GM21529 (cell line): Measurements from ENCODE around the gene TJP3.

Experiments
- ATAC-seq: cut with Tn5 transposase; IDR thresholded peaks from one replicate; pipeline ENCODE4 v1.9.1; 2021; ENCODE audit not compliant: unreplicated experiment

TJP3 gene

DNA sequence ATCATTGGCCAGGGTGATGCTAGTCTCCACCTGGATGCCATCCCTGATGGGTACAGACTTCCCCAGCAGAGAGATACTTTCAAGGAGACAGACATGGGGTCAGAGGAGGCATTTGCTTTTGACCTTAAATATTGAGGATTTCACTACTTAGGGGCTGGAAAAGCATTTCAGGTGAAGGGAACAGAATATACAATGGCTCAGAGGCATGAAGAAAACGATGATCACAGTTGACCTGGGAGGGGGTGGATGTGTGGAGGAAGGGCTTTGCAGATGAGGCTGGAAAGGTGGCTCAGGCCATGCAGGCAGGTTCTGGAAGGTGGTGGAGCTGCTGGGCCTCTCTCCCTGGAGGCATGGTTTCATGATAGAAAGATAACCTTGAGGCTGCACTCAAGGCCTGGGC is 74.1 kb downstream of the TJP3 start:
- no peak for ATAC-seq

DNA sequence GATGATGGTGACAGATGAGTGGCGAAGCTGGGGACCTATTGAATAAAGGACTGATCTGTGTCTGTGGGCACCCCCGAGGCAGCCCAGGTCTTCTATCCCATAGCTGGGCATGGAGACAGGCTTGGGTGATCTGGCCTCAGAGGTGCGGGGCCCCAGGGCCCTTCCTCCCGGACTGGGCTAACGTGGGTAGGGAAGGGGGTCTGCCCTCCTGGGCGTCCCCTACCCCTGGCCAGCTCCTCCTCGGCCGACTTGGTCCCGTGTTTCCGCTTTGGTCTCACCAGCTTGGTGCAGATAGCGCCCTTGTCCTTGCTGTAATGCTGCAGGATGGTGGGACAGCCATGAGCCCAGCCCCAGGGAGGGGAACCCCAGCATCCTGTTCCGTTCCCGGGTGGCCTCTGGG is 74.7 kb downstream of the TJP3 start:
- ATAC-seq: no peak

GRCh38 chr19:3783660-3784584 is 75.7 kb downstream of the TJP3 start:
- ATAC-seq: no peak

DNA sequence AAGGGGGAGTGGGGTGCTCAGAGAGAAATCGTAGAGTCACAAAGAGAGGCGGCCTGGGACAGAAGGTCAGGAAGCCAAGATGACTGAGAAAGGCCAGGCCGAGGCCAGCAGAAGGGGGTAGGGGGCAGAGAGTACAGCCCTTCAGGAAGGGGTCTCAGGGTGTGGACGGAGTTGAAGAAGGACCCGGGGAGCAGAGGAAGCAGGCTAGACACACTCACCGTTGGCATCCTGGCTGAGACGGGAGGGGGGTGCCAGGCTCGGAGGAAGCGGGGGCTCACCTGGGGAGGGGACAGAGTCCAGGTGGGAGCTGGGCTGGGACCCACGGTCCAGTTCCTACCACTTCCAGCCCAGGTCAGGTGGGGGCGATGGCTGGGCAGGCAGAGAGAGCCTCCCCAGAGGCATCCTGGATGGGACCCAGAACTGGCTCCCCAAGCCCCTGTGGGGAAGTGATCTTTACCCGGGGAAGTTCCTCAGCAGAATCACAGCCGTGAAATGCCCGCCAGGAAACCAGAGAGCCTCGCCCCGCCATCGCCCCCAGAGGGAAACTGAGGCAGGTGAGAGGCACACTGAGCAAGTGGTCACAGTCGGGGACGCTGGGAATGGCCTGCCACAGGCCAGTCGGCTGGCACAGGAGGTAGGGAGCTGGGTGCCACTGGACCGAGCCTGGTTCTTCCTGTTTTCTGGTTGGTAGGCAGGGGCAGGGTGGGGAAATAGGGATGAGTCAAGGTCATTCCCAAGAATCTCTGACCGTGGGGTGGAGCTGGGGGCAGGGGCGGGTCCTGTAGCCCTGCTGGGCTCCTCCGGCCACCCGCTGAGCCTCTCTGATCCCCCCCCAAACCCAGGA is 76.6 kb downstream of the TJP3 start:
- no peak for ATAC-seq

GRCh38 chr19:3785451-3785937 is 77.3 kb downstream of the TJP3 start:
- no peak for ATAC-seq

- ATAC-seq: no peak
Measured at GRCh38 chr19:3785938-3786824, 78.0 kb downstream of the TJP3 start, which contains the start of gene MATK. MATK (minus strand) TSS chr19:3786381; CDS start chr19:3785135, 1,246 bp downstream.

DNA sequence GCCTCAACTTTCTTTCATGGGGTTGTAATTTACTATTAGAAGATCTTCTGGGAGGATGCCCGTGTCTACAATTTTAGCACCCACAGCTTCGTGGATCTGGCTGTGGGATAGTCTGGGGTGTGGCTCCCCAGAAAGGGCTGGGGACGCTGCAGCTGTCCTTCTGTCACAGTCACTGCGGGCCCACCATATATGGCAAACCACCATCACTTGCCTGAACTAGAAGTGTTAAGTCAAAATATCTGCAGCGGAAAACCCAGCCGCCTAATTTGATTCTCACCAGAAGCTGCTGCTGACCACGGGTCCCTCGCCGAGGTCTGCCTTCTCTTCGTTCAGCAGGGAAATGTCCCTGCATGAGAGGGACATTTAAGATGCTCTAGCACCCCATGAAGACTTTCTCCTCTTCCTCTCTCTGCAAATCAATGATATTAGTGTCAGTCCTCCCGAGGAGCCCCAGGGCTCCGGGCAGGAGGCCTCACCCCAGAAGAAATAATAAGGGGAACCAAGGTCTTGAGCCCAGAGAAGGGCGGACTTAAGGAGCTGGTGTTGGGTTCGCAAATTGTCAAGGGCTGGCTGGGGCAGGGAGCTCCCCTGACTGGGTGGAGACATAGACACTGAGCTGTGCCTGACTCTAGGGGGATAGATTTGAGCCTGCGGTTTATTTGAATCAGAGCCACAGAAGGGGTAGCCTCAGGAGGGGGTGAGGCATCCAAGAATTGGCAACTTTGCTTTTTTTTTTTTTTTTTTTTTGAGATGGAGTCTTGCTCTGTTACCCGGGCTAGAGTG is 81.0 kb downstream of the TJP3 start:
- no peak for ATAC-seq

- ATAC-seq: no peak
Measured at GRCh38 chr19:3790209-3790734, 82.1 kb downstream of the TJP3 start.

DNA sequence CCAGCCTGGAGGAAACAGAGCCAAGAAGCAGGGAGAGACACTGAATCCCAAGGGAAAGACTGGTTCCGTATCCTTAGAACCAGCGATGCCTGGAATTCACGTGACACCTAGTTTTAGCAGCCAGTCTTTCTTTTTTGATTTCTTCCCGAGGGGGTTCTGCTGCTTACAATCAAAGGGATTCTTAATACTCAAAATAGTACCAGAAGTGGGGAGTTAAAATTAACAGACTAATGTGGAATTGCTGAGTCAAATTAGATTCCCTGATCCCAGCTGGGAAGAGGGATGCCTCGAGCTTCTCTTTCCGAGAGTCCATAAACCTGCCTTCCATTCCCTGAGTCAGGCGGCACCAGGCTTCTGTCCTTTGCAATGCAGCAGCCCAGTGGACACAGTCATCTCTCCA is 82.8 kb downstream of the TJP3 start:
- no peak for ATAC-seq

DNA sequence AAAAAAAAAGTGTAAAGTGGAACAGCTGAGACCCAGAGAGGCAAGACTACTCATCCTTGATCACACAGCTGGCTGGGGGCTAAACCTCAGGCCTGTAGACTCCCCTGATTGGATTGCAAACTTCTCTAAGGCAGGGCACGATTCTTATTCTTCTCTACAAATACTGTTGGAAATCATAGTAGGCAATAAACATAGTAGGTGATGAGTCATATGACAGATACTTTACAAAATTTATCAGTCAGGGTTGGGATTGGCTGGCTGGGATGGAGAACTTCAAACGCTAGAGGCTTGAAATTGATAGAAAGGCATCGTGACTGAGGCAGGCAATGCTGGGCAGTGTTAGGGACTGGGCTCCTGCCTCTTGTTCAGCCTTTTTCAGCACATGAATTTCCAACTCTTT is 83.9 kb downstream of the TJP3 start:
- no peak for ATAC-seq

DNA sequence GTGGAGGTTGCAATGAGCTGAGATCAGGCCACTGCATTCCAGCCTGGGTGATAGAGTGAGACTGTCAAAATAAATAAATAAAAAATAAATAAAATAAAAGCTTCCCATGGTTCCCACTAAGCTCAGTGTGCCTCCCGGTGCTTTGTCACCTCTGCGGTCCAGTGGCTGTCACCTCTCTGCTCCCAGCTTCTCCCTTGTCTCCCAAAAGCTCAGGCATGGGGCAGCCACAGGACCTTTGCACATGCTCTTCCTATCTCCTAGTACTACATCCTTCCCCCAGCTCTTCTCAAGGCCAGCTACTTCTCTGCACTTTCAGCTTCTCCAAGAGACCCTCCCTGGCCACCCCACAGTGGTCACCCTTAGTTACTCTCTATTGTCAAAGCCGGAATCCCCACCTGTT is 85.6 kb downstream of the TJP3 start:
- no peak for ATAC-seq

GRCh38 chr19:3796358-3796757 is 88.2 kb downstream of the TJP3 start:
- no peak for ATAC-seq

- ATAC-seq: no peak
Measured at GRCh38 chr19:3798137-3798536, 90.0 kb downstream of the TJP3 start.
